ENCODE measurements around the gene HPD.
"Not testable (repeated sequence)": the region's sequence is repeated elsewhere in the genome, so short reads cannot be mapped to it uniquely, and the experiment has no call there.

Gene HPD

DNA sequence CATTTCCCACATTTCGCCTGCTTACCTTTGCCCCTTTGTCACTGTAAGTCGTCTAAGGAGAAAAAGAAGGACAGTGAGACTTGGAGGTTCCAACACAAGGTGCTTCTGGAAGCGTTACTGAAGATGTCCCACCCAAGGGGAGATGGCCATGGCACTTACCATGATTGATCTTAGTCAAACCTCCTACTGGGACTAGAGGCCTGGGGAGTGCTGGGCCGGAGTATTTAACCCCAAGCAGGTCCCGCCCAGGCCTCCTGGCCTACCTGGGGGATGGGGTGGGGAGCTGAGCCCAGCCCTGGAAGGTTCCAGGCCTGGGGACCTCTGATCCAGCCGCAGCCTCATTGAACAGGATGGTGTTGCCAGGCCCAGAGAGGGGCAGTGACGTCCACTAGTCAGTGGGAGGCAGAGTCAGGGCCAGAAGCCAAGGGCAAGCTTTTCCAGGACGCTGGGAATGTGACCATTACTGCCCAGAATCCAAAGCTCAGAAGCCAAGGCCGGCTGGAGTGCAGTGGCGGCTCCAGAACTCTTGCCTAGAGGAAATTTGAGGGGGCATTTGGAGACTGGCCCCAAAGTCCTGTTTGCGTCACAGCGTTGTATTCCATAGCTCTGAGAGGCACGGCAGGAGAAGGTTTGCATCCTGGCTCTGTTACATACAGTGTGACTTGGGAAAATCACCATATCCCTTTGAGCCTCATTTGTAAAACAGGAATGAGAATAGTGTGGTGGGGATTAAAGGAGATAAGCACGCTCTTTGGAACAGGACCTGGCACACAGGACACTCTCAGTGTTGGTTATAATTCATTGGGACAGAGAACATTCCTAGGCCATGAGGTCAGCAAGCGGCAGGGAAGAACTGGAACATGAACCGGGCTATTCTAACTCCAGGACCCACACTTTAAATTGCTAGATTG, at the start of gene HPD:
Gene HPD, minus strand, starts transcription at position 198 of the 911 bp plus-strand sequence. Its CDS starts 36 bp downstream, at position 162.
- DNase-seq (no peak), ATAC-seq (no peak)
- no peaks in the 10 kb centered on the region for H3K27me3 Mint-ChIP-seq
- no peaks in the 10 kb centered on the region for H3K9me3 Mint-ChIP-seq
- no peaks in the 10 kb centered on the region for H3K36me3 Mint-ChIP-seq (ENCODE audit: low read depth)
- no peak within 1 kb of the TSS for H3K27ac Mint-ChIP-seq
- no peak within 1 kb of the TSS for H3K4me3 Mint-ChIP-seq
- no peaks in the 10 kb centered on the region for H3K4me1 Mint-ChIP-seq

DNA sequence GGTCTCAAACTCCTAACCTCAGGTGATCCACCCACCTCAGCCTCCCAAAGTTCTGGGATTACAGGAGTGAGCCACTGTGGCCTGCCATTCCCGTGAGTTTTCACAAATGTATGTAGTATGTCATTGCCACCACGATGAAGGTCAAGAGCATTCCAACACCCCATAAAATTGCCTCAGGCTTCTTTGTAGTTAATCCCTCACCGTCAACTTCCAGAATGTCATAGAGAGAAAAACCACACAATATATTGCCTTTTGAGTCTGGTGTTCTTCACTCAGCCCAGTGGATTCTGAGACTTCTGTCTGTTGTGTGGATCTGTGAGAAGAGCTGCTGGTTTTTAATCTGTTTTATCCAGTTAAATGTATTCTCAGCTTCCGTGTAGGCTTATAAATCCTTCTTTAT, 47.1 kb upstream of the HPD start:
- ATAC-seq (no peak), DNase-seq (no peak)
- no peaks in the 10 kb centered on the region for H3K27me3 Mint-ChIP-seq
- peaks cover 41% of the 10 kb centered on the region for H3K36me3 Mint-ChIP-seq (ENCODE audit: low read depth)
- no peak overlapping the region for H3K4me3 Mint-ChIP-seq
- no peaks in the 10 kb centered on the region for H3K9me3 Mint-ChIP-seq
- peaks cover 8% of the 10 kb centered on the region for H3K4me1 Mint-ChIP-seq
- H3K27ac Mint-ChIP-seq, result no peak overlapping the region

DNA sequence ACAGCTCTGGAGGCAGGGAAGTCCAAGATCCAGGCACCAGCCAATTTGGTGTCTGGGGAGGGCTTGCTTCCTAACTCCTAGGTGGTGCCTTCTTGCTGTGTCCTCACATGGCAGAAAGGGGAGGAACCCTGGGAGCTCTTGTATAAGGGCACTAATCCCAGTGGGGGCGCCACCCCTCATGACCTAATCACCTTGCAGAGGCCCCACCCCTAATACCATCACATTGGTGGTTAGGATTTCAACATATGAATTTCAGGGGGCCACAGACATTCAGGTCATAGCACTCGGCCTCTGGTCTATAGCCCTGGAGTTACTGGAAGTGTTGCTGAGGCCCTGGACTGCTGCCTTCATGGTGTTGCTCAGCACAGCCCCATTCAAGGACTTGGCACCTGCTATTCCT, 44.5 kb upstream of the HPD start:
- Mint-ChIP-seq H3K36me3 (ENCODE audit: low read depth) (peaks cover 36% of the 10 kb centered on the region), H3K27me3 (no peaks in the 10 kb centered on the region), H3K9me3 (no peaks in the 10 kb centered on the region), H3K4me1 (no peaks in the 10 kb centered on the region), H3K27ac (peak overlapping the region; percentile 36), H3K4me3 (no peak overlapping the region)
- ATAC-seq, result no peak
- DNase-seq, result no peak

DNA sequence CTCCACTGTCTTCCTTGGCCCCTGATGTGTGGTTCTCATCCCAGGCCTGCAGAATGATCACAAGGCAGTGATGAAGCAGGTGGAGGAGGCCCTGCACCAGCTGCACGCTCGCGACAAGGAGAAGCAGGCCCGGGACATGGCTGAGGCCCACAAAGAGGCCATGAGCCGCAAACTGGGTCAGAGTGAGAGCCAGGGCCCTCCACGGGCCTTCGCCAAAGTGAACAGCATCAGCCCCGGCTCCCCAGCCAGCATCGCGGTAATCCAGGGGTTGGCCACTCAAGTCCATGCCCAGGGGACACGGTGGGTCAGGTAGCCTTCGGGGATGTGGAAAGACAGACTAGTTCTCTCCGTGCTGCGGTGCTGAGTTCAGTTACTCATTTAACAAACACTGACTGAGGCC, 40.9 kb upstream of the HPD start:
- H3K27ac Mint-ChIP-seq, result no peak overlapping the region
- no peaks in the 10 kb centered on the region for H3K27me3 Mint-ChIP-seq
- no peaks in the 10 kb centered on the region for H3K9me3 Mint-ChIP-seq
- ATAC-seq, result no peak
- DNase-seq, result no peak
- peaks cover 4% of the 10 kb centered on the region for H3K4me1 Mint-ChIP-seq
- no peak overlapping the region for H3K4me3 Mint-ChIP-seq
- peaks cover 32% of the 10 kb centered on the region for H3K36me3 Mint-ChIP-seq (ENCODE audit: low read depth)

DNA sequence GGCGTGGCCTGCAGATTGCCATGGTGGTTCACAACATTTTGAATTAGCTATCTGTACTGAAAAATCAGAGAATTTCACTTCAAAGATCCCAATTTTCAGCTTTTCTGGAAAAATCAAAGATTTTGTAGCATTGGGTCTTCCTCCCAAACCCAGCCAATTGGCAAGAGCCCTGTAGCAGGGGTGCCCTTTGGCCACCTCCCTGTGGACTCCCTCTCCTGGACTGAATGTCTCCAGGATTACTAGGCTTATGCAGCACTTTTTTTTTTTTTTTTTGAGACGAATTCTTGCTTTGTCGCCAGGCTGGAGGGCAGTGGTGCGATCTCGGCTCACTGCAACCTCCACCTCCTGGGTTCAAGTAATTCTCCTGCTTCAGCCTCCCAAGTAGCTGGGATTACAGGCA, 39.6 kb upstream of the HPD start:
- Mint-ChIP-seq H3K4me1 (peaks cover 17% of the 10 kb centered on the region), H3K4me3 (no peak overlapping the region), H3K36me3 (ENCODE audit: low read depth) (peaks cover 36% of the 10 kb centered on the region), H3K9me3 (no peaks in the 10 kb centered on the region), H3K27ac (no peak overlapping the region), H3K27me3 (no peaks in the 10 kb centered on the region)
- ATAC-seq (no peak), DNase-seq (no peak)

DNA sequence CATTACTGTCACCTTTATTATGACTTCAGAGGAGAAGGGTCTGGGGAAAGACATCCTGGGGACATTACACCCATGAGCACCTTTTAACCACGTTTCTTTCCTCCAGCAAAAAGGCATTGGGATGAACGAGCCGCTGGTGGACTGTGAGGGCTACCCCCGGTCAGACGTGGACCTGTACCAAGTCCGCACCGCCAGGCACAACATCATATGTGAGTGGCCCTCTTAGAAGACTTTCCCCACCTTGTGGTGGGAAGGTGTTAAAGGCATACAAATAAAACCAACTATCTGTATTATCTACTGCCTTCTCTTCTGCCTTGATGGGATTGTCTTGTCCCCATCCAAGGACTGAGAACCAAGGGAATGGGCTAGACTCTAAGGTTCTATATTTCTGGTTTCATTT, 36.0 kb upstream of the HPD start:
- ATAC-seq (no peak), DNase-seq (no peak)
- H3K9me3 Mint-ChIP-seq, result no peaks in the 10 kb centered on the region
- no peak overlapping the region for H3K4me3 Mint-ChIP-seq
- peak overlapping the region; percentile 46 for H3K27ac Mint-ChIP-seq
- H3K36me3 Mint-ChIP-seq (ENCODE audit: low read depth), result peaks cover 26% of the 10 kb centered on the region
- no peaks in the 10 kb centered on the region for H3K27me3 Mint-ChIP-seq
- peaks cover 37% of the 10 kb centered on the region for H3K4me1 Mint-ChIP-seq

DNA sequence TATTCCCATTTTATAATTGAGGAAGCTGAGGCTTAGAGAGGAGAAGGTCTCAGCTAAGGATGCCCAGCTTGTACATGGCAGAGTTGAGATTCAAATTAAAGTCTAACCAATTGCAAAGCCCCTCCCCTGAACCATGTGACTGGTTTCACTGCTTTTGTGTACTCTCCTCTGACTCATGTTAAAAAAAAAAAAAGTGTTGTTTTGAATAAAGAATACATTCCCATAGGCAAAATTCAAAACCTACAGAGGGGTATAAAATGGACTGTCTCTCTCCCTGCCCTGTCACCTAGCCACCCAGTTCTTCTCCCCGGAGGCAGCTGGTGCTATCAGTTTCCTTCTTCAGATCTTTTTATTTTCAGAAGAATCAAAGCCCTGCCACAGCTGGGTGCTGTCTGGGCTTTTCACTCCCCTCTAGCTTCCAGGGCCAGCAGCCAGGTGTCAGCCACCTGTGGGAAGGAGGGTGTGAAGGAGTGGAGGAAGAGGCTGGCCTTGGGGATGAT, 35.4 kb upstream of the HPD start:
- Mint-ChIP-seq H3K4me1 (peaks cover 43% of the 10 kb centered on the region), H3K4me3 (peak overlapping the region; percentile 25), H3K9me3 (no peaks in the 10 kb centered on the region), H3K36me3 (ENCODE audit: low read depth) (peaks cover 22% of the 10 kb centered on the region), H3K27me3 (no peaks in the 10 kb centered on the region), H3K27ac (peak overlapping the region; percentile 75)
- DNase-seq (no peak), ATAC-seq (peak; percentile 55)

DNA sequence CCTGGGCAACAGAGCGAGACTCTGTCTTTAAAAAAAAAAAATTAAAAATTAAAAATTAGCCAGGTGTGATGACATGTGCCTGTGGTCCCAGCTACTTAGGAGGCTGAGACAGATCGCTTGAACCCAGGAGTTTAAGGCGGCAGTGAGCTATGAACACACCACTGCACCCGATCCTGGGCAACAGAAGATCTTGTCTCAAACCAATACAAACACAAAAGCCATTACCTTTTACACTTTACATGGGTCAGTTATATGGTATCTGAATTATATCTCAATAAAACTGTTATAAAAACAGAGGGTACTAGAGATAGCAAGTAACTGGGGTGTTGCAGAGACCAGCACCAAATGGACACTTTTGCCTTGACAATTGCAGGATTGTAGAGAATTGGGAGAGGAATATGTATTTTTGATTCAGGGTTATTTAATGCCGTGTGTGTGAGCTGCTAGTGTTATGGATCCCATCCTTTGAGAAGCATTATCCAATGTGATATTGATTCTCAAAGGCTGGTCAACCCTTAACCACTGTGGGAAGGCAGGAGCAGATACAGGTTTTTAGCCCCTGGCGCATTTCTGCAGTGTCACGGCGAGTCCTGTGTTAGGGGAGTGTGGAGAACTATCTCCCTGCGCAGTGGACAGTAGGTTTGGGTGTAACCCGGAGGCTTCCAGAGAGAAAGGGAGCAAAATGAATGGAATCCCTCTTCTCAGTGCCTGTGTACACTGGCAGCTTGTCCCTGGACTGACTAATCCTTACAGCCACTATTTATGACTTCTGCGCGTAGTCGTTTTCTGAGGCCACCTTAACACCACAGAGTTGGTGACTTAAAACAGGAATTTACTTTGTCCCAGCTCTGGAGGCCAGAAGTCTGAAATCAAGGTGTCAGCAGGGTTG, 34.3 kb upstream of the HPD start:
- no peak for ATAC-seq
- Mint-ChIP-seq H3K4me1 (peaks cover 52% of the 10 kb centered on the region), H3K27ac (peak overlapping the region; percentile 16), H3K4me3 (no peak overlapping the region), H3K27me3 (no peaks in the 10 kb centered on the region), H3K9me3 (no peaks in the 10 kb centered on the region), H3K36me3 (ENCODE audit: low read depth) (peaks cover 22% of the 10 kb centered on the region)
- no peak for DNase-seq

DNA sequence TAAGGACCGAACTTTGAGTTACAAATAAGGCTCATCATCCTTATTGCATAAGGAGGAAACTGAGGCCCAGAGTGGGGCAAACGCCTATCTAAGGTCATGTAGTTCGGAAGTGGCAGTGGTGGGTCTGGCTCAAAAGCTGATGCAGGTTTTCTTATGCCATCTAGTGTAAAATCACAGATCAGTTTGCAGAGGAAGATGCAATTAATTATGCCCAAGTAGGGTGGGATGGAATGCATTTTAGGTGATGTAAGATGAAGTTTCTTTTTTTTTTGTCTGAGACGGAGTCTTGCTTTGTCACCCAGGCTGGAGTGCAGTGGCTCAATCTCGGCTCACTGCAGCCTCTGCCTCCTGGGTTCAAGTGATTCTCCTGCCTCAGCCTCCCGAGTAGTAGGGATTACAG, 31.0 kb upstream of the HPD start:
- not testable (repeated sequence) for H3K9me3 Mint-ChIP-seq, ATAC-seq, DNase-seq, H3K27me3 Mint-ChIP-seq
- Mint-ChIP-seq H3K27ac (peak overlapping the region; percentile 98), H3K4me3 (peak overlapping the region; percentile 99), H3K4me1 (peaks cover 52% of the 10 kb centered on the region), H3K36me3 (ENCODE audit: low read depth) (peaks cover 12% of the 10 kb centered on the region)

DNA sequence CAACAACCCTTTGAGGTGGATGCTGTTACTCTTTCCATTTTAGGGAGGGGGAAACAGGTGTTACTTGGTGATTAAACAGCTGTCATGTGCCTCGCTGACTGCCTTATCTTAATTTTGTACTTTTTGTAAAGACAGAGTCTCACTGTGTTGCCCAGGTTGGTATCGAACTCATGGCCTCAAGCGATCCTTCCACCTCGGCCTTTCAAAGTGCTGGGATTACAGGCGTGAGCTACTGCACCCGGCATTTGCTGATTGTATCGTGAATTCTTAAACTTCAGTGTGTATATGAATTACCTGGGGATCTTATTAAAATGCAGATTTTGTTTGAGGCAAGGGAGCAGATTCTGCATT, 30.6 kb upstream of the HPD start:
- ATAC-seq (no peak), DNase-seq (no peak)
- no peaks in the 10 kb centered on the region for H3K27me3 Mint-ChIP-seq
- no peaks in the 10 kb centered on the region for H3K9me3 Mint-ChIP-seq
- H3K36me3 Mint-ChIP-seq (ENCODE audit: low read depth), result peaks cover 12% of the 10 kb centered on the region
- H3K4me3 Mint-ChIP-seq, result peak overlapping the region; percentile 99
- H3K27ac Mint-ChIP-seq, result peak overlapping the region; percentile 98
- H3K4me1 Mint-ChIP-seq, result peaks cover 48% of the 10 kb centered on the region

DNA sequence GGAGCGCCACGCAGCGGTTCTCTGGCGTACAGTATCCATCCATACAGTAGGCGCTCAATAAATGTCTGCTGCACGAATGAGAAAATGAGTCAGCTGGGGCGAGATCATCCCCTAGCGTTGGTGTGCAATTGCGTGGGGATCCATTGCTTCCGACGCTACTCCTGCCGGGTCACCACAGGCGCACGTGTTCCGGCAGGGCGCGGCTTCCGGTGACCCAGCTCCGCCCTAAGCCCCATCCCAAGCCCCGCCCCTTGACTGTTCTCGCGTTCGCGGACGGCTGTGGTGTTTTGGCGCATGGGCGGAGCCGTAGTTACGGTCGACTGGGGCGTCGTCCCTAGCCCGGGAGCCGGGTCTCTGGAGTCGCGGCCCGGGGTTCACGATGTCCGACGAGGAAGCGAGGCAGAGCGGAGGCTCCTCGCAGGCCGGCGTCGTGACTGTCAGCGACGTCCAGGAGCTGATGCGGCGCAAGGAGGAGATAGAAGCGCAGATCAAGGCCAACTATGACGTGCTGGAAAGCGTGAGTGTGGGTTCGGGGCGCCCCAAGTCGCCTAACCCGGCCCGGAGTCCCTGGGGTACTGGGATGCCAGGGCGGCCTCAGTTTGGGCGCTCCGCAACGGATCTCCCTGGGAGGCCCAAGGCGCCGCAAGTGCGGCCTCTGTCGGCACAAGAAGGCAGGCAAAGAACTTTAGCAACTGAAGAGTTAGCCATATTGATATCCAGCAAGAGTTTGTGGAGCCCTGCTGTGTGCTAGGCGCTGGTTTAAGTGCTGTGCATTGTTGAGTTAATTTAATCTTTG, 30.0 kb upstream of the HPD start, which contains the start of gene PSMD9:
Gene PSMD9, plus strand, starts transcription at position 313 of the 796 bp plus-strand sequence. Its CDS starts 67 bp downstream, at position 380.
- Mint-ChIP-seq H3K36me3 (ENCODE audit: low read depth) (peaks cover 10% of the 10 kb centered on the region), H3K4me1 (peaks cover 42% of the 10 kb centered on the region), H3K4me3 (peak within 1 kb of the TSS; percentile 99), H3K27ac (peak within 1 kb of the TSS; percentile 98), H3K9me3 (no peaks in the 10 kb centered on the region), H3K27me3 (no peaks in the 10 kb centered on the region)
- DNase-seq (peak; percentile 99), ATAC-seq (peak; percentile 95)

DNA sequence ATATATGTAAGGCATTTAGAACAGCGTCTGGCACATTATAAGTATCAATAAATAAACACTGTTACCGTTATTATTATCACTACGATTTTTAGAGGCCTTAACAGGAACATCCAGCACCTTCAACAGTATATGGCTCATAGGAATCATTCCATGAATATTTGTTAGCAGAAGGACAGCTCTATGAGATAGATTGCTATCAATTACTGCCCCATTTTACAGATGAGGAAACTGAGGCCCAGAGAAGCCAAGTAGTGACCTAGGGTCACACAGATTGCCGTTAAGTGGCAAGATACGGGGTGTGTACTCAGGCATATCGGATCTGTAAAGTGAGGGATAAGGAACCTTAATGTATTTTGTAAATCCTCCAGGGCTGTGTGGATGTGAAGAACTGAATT, 29.4 kb upstream of the HPD start:
- Mint-ChIP-seq H3K27ac (peak overlapping the region; percentile 98), H3K4me1 (peaks cover 37% of the 10 kb centered on the region), H3K4me3 (peak overlapping the region; percentile 99), H3K27me3 (no peaks in the 10 kb centered on the region), H3K9me3 (no peaks in the 10 kb centered on the region), H3K36me3 (ENCODE audit: low read depth) (peaks cover 8% of the 10 kb centered on the region)
- DNase-seq (no peak), ATAC-seq (no peak)

DNA sequence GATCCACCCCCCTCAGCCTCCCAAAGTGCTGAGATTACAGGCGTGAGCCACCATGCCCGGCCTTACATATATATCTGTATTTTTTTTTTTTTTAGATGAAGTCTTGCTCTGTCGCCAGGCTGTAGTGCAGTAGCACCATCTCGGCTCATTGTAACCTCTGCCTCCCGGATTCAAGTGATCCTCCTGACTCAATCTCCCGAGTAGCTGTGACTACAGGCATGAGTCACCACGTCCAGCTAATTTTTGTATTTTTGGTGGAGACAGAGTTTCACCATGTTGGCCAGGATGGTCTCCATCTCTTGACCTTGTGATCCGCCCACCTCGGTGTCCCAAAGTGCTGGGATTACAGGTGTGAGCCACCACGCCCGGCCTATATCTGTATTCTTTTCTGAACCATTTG, 26.5 kb upstream of the HPD start:
- not testable (repeated sequence) for ATAC-seq; H3K36me3 Mint-ChIP-seq (ENCODE audit: low read depth); H3K4me3 Mint-ChIP-seq; H3K9me3 Mint-ChIP-seq; H3K27ac Mint-ChIP-seq; H3K27me3 Mint-ChIP-seq; DNase-seq
- peaks cover 24% of the 10 kb centered on the region for H3K4me1 Mint-ChIP-seq

DNA sequence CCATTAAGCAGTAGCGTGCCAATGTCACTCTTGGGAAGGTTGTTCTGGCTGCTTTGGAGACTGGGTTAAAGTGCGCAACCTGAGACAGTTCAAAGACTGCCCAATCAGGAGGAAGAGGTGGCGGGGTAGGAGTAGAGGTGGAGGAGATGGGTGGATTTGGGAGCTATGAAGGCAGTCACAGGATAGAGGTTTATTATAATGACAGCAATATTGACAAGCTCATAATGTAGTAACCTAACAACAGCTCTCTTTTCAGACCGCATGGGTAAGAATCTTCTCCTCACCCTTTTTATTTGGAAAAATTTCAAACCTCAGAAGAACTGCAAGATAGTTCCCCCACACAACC, 24.6 kb upstream of the HPD start:
- DNase-seq (no peak), ATAC-seq (no peak)
- H3K36me3 Mint-ChIP-seq (ENCODE audit: low read depth), result no peaks in the 10 kb centered on the region
- H3K27me3 Mint-ChIP-seq, result no peaks in the 10 kb centered on the region
- no peak overlapping the region for H3K27ac Mint-ChIP-seq
- no peaks in the 10 kb centered on the region for H3K9me3 Mint-ChIP-seq
- peaks cover 8% of the 10 kb centered on the region for H3K4me1 Mint-ChIP-seq
- H3K4me3 Mint-ChIP-seq, result no peak overlapping the region
